ENCODE results near the gene CRKL.

CRKL gene

DNA sequence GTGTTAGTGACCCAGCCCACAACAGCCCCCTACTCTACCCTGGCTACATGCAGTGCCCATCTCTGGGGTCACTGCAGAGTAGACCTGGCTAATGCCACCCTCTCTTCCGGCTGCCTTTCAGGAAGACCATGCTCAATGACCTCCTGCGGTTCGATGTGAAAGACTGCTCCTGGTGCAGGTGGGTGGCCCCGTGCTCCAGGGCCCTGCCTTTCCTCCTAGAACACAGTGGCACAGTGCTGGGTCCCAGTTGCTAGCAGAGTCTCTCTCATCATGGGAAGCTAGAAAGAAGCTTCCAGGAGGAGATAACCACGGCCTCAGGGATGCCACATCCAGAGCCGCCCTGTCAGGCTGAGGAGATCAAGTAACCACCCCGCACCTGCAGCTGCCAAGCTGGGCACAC is 68.5 kb downstream of the CRKL start:
- DNase-seq, result no peak

DNA sequence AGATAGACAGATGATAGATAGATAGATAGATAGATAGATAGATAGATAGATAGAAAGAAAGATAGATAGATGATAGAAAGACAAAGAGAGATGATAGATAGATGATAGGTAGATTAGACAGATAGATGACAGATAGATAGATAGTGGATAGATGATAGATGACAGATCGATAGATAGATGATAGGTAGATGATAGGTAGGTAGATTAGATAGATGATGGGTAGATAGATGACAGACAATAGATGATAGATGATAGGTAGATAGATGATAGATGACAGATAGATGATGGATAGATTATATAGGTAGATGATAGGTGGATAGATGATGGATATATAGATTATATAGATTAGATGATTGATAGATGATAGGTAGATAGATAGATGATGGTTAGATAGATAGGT is 69.2 kb downstream of the CRKL start:
- DNase-seq, result no peak

DNA sequence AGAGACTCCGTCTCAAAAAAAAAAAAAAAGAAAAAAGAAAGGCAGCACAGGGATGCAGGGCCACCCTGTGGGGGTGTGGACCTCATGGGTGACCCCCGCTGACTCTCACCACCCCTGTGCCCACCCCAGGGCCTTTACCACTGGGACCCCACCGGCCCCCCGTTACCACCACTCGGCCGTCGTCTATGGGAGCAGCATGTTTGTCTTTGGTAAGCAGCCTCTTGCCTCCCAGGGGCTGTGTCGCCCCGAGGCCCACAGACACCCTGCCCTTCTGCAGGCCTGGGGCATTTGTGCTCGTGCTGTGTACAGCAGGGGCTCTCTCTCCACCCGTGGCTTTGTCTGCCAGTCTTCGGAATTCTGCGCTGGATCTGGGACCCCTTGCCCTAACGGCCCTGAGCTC is 70.2 kb downstream of the CRKL start:
- no peak for DNase-seq

DNA sequence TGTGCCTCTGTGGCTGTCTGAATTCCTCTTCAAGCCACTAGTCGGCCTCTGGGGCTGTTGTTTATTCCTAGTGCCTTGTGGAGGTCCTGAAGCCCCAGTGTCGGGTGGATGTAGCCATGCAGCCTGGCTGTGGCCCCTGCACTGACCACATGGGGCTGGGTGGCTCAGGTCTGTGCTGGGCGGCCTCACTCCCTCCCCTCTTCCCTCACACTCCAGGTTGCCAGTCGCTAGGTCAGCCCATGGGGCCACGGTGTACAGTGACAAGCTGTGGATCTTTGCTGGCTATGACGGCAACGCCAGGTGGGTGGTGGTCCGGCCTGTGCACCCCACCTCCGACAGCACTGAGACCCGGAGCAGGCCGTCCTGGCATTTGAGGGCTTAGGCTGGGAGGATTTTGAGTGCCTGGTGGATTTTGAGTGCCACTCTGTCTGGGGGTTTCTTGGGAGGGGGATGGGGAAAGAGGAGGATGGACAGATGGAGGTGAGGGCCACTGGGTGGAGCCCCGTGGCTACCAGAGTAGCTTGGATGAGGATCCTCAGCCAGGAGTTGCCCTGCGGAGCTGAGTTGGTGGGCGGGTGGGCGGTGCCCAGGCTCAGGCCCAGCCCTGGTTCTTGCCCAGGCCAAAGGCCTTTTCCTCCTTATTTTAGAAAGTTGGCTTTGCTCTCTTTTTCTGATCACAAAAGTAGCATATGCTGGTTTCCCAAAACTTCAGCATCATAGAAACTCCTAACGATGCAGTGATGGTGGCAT is 71.5 kb downstream of the CRKL start:
- DNase-seq, result no peak

DNA sequence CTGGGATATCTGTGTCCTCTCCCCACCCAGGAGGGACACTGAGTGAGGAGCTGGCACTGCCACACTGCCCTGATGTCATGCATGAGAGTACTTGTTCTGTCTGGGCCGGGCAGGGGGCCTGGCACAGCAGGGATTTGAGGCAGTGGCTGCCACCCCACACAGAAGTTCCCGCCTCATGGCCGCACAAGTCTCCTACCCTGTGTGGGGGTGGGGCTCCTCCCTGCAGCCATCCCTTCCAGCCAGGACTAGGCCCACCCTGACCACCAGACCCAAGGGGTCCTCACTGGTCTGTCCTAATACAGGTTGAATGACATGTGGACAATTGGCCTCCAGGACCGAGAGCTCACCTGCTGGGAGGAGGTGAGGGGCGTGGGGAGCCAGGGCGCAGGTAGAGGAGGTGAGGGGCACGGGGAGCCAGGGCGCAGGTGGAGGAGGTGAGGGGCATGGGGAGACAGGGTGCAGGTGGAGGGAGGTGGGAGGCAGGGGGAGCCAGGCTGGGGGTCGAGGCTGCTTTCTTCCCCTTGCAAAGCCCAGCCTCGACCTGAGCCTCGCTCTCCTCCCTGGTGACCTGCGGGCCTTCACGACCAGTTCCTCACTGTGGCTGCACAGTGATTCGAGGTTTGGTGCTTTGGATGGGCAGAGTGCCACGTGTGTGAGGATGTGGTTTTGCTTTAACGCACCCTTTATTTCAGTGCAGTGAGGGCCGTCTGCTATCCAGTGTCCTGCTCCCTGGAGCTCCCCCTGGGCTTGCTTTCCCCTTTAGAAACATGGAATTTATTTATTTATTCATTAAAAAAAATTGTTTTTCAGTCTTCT is 72.3 kb downstream of the CRKL start:
- DNase-seq, result no peak

DNA sequence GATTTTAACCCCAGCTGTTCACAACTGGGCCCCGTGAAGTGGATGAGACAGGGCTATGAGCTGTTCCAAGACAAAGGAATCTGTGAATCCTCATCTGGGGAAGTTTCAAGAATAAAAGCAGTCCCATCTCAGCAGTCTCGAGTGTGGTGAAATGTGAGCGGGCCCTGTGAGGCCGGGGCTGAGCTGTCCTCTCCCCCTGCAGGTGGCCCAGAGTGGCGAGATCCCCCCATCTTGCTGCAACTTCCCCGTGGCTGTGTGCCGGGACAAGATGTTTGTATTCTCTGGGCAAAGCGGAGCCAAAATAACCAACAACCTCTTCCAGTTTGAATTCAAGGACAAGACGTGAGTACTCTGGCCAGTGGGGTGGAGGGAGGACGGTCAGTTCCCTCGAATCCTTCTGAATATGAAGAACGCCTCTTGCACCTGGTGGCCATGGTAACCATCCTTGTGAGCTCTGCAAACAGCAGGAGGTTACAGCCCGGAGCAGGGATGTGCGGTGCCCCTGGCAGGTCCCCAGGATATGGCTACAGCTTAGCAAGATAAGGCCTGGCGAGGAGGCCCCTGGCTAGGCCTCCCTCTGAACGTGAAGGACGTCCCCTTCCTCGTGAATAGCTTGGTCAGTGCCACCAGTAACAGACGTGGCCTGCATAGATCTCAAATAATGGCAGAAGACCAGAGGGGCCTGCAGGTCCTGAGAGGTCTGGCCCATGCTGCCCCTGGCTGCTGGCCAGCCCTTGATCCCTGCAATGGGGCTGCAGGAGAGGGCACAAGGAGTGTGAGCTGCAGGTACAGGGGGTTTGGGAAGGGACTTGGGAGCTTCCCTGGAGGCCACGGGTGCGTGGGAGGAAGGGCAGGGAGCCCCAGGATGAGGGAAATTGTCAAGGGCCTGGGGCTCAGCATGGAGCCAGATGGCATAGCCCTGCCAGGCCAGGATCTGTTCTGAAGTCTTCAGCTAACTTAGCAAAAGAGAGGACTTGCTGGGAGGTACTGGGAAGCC is 73.3 kb downstream of the CRKL start:
- DNase-seq, result no peak

DNA sequence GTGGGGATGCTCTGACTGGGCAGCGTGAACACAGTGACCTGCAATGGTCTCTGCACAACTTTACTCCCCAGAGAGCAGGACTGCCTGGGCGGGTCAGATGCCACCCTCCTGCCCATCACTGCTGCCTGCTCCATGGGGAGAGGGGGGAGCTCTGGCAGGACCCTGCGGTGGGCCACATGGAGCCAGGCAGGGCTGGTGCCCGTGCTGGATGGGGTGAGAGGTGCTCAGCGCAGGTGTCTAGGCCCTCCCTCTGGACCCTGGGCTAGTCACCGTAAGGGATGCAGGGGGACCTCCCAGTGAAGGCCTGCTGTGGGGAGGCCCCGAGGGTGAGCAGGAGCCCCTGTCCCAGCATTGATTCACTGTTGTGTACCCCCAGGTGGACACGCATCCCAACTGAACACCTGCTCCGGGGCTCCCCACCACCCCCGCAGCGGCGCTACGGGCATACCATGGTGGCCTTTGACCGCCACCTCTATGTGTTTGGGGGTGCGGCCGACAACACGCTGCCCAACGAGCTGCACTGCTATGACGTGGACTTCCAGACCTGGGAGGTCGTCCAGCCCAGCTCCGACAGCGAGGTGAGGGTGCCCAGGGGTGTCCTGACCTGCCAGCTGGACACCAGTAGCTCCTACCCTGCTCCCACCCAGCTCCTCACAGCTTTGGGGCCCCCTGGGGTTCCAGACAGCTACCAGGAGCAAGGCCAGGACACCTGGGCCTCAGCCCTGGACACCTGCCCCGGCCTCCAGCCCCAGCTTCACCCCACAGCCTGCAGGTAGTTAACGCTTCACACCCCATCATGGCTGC is 74.2 kb downstream of the CRKL start:
- no peak for DNase-seq

DNA sequence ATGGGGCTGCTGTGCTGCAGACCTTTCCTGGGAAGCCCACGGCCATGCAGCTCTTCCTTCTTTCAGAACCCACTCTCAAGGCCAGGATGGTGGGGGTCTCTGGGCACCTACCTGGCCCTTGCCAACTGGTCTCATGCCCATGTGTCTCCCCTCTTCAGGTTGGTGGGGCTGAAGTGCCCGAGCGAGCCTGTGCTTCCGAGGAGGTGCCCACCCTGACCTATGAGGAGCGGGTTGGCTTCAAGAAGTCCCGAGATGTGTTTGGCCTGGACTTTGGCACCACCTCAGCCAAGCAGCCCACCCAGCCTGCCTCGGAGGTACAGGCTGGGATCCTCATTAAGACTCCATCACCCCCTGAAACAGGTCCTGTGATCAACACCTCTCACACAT is 74.8 kb downstream of the CRKL start:
- no peak for DNase-seq

DNA sequence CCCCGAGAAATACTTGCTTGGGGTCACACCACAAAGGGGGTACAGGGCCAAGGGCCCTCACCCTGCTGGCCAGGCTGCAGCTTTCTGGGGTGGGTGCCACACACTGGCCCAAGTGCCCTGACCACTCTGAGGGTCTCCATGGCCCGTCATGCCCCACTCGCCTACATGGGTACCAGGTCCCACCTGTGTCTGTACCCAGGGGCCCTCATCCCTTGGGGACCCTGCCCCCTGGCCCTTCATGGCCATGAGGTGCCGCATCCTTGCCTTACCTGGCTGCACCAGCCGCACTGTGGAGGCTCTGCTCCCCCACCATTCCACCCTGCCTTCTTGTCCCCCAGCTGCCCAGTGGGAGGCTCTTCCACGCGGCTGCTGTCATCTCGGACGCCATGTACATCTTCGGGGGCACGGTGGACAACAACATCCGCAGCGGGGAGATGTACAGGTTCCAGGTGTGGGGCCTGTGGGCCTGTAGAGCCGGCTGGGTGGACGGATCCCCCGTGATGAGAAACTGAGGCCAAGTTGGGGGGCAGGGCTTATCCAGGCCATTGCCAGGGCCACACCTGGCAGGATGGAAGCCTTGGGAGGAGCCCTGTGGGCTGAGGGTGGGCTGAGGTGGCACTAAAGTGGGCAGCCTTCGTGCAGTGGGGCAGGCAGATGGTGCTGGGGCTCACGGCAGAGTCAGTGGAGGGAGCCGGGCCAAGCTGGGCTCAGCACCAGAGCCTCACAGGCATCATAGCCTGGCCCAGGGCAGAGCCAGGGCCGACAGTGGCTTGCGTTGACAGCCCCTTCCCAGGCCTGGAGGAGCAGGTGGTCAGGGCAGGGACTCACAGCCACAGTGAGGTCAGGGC is 75.5 kb downstream of the CRKL start:
- no peak for DNase-seq

DNA sequence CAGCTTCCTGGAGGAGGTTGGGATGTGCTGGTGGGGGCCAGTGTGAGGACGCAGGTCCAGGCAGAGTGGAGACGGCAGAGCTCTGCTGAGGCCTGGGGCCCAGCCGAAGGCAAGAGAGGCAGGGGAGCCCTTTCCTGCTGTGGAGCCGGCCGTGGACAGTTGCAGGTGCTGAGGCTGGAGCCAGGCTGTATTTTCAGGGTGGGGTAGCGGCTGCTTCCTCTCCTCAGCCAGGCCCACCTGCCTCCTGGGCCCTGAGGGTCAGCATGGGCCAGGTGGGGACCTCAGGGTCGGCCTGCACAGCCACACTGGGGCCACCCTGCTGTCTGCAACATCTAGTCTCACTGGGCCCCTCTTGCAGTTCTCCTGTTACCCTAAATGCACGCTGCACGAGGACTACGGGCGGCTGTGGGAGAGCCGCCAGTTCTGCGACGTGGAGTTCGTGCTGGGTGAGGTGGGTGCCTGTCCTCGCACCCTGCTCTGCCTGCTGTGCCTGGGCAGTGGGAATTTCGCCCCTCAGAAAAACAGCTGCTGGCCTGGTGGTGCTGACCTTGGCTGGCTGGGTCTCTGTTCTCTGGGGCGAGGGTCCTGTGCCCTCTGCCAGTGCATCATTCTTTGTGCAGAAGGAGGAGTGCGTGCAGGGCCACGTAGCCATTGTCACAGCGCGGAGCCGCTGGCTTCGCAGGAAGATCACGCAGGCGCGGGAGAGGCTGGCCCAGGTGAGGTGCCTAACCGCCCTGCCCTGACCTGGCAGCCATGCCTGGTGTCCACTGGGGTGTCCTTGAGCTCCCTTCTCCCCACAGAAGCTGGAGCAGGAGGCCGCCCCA is 76.3 kb downstream of the CRKL start:
- no peak for DNase-seq

DNA sequence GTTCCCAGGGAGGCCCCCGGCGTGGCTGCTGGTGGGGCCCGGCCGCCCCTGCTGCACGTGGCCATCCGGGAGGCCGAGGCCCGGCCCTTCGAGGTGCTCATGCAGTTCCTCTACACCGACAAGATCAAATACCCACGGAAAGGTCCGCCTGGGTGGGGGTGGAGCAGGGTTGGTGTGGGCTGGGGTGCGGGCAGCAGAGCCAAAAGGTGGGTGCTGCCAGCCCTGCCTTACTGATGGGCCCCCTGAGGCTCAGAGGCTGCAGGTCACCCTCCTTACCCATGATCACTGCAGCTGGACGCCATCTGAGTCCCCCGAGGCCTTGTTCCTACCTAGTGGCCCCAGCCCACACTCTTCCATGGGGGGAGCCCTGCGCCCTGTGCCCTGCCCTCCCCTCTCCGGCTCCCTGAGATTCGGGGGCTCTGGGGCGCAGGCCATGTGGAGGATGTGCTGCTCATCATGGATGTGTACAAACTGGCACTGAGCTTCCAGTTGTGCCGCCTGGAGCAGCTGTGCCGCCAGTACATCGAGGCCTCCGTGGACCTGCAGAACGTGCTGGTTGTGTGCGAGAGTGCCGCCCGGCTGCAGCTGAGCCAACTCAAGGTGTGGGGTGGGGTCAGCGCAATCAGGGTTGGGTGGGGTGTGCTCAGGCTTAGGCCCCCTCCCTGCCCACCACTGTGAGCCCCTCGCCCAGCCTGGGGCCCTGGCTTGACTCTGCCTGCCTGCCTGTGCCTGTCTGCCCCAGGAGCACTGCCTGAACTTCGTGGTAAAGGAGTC is 77.1 kb downstream of the CRKL start:
- no peak for DNase-seq

DNA sequence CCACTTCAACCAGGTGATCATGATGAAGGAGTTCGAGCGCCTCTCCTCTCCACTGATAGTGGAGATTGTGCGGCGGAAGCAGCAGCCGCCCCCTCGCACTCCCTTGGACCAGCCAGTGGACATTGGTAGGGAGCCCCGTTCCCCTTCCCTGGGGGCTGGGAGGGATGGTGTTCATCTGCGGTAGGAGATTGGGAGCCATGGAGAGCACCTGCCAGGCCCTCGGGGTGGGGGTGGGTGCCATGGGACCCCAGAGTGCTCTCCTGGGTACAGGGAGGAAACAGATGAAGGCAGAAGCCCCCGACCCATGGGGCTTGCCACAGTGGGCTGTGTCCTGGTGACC is 77.7 kb downstream of the CRKL start:
- no peak for DNase-seq

DNA sequence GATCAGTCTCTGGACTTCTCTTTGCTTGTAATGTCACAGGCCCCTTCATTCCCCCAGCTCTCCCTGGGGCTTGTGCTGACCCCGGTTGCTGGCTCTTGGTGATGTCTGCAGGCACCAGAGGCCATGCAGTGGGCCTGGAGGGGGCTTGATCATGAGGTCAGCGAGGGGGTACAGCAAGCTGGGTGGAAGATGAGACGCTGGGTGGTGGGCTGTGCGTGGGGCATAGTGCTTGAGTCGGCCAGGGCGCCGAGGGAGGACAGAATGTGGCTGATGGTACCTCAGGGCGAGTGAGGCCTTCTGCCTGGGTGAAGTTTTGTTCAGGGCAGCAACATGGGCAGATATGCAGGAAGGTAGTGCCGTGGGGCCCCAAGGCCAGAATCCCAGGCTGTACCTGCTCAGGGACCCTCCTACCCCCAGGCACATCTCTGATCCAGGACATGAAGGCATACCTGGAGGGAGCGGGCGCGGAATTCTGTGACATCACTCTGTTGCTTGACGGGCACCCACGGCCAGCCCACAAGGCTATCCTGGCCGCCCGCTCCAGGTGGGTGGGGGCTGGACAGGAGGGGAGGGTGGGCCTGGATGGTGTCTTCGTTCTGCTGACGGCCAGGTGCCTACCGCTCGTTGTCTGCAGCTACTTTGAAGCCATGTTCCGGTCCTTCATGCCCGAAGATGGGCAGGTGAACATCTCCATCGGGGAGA is 78.3 kb downstream of the CRKL start:
- no peak for DNase-seq

DNA sequence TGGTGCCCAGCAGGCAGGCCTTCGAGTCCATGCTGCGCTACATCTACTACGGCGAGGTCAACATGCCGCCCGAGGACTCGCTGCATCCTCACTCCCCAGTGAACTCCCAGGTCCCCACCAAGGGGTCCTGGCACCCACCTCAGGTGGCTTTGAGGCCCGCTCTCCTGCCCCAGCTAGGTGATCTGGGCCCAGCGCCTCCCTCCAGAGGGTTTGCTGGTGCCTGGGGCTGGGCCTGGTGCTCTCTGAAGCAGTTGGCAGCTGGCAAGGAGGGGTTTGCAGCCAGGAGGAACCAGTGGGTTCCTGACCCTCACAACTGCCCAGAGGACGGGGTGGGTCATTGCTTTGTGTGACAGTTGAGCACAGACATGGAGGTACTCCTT is 78.8 kb downstream of the CRKL start:
- no peak for DNase-seq

DNA sequence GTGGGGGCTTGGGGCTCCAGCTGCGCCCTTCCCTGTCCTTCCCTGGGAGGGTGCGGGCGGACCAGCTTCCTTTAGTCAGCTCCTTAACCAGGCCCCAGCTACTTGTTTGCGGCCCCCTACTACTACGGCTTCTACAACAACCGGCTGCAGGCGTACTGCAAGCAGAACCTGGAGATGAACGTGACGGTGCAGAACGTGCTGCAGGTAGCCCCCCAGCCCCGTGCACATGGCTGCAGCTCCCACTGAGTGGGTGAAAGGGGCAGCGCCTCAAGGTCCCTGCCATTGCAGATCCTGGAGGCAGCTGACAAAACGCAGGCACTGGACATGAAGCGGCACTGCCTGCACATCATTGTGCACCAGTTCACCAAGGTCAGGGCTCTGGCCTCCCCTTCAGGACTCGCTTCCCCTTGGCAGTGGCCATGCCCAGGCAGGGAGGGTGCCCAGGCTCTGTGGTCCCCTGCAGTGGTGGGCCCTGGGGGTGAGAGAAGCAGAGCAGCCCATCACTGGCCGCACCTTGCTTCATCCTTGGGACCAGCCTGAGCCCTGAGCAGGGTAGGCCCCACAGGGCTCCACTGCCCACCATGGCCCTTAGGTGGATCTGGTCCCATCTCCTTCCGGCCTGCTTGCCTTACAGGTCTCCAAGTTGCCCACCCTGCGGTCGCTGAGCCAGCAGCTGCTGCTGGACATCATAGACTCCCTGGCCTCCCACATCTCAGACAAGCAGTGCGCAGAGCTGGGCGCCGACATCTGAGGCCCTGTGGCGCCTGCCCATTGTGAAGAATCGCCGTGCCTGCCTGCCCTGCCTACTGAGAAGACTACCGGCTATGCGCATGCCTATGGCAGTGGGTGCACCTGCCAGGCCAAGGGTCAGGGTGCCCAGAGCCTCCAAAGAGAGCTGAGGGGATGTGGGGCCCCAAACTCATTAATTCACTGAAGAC is 79.7 kb downstream of the CRKL start:
- DNase-seq, result no peak

DNA sequence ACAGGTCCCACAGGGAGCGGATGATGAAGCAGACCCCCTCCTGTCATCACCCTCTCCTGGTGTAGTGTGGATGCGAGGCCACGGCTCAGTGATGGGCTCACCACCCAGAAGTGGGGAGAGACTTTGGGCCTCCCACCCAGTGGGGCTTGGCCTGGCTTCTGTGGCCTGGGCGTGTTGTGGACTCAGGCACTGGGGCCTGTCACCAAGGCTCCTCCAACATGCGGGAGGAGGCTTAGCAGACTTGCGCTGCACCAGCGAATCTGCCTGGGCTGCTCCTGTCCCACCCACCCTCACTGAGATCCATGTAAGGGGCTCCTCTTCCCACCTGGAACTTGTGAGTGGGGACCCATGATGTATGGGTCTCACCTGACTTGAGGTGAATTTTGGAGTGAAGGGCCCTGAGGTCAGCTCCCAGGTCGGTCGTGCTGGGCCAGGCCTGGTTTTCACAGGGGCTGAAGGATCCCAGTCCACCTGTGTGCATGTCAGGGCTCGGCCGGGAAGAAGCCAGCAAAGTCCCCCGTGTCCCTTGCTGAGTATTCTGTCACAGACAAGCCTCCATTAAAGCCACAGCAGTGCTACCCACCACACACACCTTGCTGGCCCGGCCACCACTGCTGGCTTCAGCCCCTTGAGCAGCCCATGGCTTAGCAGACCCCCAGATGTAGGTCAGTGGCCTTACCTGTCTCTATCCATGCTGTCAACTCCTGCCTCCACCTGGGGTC is 80.5 kb downstream of the CRKL start:
- no peak for DNase-seq

Data from activated CD4-positive, alpha-beta T cell treated with anti-CD3 and anti-CD28 coated beads, Interleukin-10, Interleukin-2, amounts not matched to agents 100 ng/mL and 50 ng/mL, durations not matched to agents 16 hours and 8 hours (primary cell).